Hematopoietic multipotent progenitor cell (in vitro differentiated cells): Measurements from ENCODE around the gene CCRL2. TPM values are rescaled to one million over a fixed set of nuclear protein-coding genes. Genes with fewer than 3 reads are reported as not detected.
"Not testable (repeated sequence)": the region's sequence is repeated elsewhere in the genome, so short reads cannot be mapped to it uniquely, and the experiment has no call there.

Source experiments
- DNase-seq, 3 donors: peaks; one replicate each; pipeline ENCODE4 v3.0.0-alpha.2; 2011 to 2015; ENCODE audit warnings: low read depth in 2 of 3, low spot score in 2 of 3
- total RNA-seq: library from RNA; depleted of rRNA; stranded (reverse); fragments of >200 nt; gene quantifications from one replicate; pipeline ENCODE4 v1.2.3, GENCODE V29; 2012

CCRL2 gene
- total RNA-seq, 1 donor: 7.0 TPM

DNA sequence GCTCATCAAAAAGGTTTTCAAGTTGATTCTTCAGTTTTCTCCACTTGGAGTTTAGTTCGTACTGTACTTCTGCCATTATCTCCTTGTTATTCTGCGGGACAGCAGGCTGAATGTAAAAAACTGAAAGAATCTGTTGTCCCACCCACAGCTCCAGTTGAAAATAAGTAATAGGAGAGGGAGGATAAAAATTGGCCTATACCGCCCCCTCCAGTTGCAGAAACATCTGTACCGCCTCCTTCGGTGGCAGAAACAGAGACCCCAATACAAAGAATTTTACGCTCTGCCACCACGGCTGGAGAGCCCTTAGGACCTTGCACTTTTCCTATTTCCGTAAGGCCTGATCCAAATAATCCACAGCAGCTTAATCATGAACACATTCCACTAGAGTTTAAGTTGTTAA, 20.3 kb downstream of the CCRL2 start:
- not testable (repeated sequence) for DNase-seq

DNA sequence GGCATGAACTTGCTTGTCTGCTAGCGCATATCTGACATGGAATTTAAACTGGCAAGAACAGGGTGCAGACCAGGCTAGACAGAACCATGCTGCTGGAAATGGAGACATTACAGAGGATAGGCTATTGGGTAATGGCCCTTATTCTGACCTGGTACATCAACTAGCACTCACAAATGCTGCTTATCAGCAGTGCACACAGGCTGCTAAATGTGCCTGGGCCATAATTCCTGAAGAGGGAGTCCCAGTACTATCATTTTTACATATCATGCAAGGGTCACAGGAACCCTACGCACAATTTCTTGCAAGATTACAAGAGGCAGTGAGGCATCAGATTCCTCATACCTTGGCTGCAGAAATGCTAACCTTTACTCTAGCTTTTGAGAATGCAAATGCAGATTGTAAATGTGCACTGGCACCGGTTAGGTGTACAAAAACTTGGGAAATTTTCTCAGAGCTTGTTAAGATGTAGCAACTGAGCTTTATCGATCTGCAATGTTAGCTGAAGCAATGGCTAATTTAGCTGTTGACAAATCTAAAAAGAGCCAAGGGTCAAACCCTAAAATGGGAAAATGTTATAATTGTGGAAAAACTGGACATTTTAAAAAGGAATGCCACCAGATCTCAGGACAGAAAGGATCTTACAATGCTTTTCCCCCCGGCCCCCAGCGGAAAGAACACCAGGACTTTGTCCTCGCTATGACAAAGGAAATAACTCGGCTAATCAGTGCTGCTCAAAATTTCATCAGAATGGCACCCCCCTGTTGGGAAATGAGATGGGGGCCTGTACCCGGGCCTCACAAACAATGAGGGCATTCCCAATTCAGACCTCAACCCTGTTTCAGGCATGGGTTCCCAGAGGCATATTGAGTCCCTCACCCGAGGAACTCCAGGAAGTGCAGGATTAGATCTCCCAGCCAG, 21.1 kb downstream of the CCRL2 start:
- DNase-seq: peak in 1 of 3 donors; percentile 36

DNA sequence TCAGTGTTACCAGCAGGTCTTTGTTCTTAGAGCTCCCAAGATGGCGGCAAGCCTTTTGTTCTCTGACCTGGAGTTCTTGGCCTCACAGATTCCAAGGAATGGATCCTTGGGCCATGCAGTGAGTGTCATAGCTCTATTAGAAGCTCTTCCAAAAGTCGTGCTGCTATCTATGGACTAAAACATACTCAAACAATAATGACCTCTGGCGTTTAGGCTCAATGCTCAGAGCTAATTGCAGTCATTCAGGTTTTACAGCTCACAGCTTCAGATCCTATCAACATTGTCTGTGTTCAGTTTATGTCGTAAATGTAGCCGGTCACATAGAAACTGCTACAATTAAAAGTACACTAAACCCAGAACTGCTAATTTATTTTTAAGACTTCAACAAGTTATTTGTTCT, 22.2 kb downstream of the CCRL2 start:
- DNase-seq: no peak

DNA sequence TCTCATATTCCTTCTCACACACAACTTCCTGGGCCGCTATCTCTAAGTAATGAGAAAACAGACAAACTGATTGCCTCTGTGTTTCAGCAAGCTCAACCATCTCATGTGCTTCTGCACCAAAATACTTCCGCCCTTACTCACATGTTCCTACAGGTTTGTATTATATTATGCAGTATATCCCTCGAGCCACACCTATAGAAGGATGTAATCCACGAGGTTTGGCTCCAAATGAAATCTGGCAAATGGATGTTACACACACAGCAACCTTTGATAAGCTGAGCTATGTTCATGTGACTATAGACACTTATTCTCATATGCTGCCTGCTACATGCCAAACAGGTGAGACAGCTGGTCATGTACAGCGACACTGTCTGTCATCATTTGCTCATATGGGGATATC, 22.6 kb downstream of the CCRL2 start:
- no peak for DNase-seq

DNA sequence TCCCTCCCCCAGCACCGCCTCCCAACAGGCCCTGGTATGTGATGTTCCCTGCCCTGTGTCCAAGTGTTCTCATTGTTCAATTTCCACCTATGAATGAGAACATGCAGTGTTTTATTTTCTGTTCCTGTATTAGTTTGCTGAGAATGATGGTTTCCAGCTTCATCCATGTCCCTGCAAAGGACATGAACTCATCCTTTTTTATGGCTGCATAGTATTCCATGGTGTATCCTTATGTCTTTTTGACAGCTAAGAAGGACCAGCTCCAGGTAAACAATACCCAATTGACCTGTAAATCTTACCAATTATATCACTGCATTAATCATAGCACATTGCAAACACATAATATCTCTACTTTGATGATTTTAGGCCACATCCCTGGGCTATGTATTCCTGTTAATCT, 23.8 kb downstream of the CCRL2 start:
- DNase-seq: not testable (repeated sequence)

DNA sequence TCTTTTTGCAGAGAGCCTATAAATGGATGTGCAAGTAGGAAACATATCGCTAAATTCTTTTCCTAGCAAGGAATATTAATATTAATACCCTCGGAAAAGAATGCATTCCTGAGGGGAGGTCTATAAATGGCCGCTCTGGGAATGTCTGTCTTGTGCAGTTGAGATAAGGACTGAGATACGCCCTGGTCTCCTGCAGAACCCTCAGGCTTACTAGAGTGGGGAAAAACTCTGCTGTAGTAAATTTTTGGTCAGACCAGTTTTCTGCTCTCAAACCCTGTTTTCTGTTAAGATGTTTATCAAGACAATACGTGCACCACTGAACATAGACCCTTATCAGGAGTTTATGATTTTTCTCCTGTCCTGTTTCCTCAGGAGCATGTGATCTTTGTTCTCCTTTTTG, 24.8 kb downstream of the CCRL2 start:
- DNase-seq: not testable (repeated sequence)

DNA sequence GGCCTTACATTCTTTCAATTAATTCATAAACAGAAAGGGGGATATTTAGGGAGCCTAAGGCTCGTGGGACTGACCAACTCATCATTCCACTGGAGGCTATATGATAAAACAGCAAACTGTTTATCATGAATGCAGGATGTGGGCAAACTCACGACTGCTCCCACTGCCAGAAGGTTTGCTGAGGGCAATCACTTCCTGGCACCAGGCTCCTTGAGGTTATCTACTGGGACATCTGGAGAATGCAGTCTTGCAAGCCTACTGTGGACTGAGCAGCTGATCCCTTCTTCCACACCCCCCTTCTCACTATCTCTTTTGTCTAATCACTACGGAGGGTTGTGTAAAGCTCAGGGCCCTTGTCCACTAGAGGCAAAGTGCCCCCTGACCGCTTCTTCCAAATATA, 26.1 kb downstream of the CCRL2 start:
- peak in 1 of 3 donors; percentile 46 for DNase-seq

DNA sequence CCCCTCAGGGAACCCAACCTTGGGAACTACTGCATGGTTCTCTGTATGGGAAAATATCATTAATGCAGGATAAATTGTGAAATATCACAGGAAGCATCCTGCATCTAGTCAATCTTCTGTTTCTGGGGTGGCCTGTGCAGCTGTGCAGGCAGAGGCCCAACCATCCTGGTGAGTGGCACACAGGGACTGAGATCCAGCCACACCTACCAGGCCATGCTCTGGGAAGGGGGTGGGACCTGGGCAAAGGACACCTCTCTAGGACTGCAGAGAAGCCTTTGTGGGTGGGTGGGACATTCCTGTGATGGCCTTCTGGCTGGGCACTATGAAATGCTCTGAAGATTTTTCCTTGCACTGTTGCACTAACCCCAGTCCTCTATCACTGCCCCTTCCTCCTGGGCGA, 26.8 kb downstream of the CCRL2 start:
- DNase-seq: no peak

DNA sequence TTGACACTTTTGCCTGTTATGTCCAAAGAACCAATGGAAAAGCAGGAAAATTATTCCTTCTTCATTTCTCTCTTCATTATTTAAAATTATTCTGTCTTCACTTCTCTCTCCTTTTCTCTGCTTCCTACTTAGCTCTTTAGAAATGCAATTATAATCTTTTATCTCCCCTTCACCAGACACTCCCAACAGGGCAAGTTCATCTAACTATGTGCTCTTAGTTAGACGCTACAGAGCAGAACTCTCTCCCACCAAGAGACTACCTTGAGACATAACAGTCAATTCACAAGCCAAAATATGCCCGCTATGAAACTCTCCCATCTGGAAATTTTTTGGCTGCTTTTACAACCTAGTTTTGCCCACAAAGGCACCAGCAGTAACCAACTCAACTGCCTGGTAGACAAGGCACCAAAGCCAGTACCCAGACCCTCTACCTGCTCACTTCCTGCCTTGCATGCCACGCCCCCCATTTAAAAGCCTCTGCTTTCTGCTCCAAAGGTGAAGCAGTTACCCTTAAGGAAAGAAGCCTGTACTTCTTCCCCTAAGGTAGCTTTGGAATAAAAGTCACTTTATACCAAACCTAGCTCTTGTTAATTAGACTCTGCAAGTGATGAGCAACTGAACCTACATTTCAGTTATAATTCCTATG, 28.1 kb downstream of the CCRL2 start:
- no peak for DNase-seq

DNA sequence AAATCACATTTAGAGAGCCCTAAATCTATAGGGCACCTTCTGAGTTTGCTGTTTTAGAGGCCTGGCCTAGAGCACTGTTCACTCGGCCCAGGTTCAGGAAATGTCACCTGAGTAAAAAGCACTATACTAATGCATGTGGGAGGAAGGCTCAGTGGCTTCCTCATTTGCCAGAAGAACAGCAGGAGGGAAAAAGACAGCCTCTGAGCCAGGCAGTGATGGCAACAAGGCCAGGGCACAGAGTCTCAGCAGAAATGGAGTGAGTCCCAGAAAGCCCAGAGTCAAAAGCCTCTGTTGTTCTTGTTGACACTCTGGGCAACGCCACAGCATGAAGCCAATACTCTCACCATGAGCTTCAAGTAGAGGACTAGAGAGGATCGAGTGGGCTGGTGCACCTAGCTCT, 31.8 kb downstream of the CCRL2 start:
- no peak for DNase-seq

DNA sequence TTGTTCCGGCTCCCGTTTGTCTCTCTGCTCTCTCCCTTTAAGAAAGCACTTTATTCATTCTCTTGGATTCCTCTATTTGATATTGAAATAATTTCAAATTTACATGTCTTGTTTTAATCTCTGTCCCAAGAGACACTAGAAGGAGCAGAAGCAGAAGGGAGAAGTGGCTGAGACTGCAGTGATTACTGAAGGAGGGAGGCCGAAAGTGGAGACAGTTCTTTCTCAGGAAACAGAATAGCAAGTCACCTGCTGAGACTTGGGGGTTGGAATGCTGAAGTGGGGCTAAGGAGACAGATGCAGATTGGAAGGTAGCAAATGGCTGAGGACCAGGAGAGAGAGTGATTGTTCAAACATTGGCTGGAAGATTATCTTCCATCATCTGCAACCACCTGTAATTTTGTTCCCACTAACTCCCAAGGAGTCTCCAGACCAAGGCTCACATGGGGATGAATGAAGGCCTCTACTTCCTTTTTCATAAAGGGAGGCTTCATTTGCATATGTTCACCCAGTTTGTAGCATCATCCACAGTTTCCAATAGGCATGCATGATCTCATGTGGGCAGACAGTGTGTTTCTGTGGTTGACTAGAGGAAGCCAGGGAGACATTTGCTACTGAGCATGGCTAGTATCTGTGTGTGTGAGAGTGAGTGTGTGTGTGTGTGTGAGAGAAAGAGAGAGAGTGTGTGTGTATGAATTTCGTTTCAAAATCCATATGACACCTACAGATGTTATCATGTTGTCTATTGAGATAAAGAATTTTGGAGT, 33.7 kb downstream of the CCRL2 start:
- DNase-seq: peak in 2 of 3 donors; percentile 56 to 82

DNA sequence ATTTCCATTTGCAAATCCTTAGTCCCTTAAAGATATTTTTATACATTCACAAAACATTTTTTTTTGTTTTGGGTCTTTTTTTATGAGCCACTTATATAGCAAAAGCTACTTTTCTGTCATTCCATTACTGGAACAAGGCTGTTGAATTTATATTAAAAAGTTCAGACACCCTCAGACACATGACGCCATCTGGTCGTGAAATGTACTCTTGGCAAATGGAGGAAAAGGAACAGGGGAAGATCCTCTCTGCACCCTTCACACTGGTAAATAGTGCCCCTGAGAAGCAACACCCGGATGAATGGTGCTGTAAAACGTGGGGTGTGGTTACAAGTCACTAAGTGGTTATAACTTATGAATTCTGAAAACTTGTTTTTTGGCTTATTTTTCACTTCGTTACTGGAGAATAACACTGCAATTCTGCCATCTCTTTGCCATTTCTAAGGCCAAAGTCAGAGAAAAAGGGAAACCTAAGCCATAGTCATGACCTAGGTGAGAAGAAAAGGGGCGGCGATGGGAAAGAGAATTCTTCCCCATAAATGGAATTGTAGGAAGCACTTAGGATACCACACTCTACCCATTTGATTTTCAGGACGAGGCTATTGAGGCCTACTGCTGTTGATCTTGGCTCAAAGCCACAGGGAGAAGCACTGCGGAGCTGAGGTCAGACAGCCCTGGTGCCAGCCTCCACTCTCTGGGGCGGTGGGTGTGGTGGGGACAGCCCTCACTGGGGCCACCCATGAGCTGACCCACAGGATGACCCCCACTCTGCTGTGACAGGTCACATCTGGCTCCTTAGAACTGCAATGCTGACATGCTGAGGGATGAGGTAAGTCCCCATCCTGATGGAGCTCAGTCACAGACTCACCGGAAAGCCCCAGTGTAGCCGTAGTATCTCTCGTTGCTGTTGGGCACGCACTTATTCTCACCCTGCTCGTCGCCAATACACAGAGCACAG, 35.8 kb downstream of the CCRL2 start:
- DNase-seq: peak in 2 of 3 donors; percentile 3 to 44

DNA sequence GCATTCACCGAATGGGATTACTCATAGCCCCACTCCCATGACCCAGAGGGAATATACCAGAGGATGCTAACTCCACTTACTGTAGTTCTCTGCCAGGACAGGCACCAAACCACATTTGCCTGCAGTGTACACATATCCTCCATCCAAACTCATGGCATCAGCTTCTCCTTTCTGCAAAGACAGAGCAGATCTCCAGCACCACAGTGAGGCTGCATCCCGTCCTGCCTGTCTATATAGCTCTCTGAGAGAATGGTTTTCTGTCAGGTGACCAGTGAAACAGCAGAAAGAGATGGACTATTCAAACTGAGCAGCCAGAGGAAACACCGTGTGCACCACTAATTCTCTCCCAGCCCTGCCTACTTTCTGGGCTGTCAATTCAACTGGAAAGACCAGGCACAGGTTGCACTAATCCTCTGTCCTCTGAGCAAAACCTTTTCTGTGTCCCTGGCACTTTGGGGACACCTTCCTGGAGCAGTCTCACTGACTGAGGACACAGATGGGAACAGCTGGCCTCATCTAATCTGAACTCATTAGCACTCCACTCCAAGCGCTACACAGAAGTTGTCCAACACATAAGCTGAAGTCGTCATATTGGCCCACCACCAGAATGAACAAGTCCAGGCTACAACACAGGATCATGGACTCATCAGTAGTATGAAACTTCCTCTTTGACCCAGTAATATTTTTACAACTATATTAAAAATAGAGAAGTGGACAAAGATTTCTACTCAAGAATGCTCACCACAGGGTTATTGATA, 40.3 kb downstream of the CCRL2 start:
- peak in 2 of 3 donors; percentile 38 to 77 for DNase-seq

DNA sequence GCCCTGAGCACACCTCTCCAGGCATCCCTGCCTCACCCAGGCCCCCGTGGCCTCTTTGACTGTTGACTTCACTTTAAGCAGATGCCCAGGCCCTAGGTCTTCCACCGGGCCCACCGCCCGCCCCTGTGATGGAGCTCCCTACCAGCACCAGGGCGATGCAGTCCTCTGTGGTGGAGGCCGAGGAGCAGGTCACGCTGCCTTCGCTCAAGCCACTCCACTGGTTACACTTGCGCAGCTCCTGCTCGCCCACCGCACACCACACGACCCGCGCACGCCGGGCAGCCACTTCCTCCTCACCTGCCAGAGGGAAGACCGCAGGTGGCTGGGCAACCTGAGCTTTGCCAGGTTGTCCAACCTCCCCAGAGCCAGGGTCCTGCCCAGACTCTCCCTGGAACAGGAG, 41.7 kb downstream of the CCRL2 start:
- DNase-seq: no peak

DNA sequence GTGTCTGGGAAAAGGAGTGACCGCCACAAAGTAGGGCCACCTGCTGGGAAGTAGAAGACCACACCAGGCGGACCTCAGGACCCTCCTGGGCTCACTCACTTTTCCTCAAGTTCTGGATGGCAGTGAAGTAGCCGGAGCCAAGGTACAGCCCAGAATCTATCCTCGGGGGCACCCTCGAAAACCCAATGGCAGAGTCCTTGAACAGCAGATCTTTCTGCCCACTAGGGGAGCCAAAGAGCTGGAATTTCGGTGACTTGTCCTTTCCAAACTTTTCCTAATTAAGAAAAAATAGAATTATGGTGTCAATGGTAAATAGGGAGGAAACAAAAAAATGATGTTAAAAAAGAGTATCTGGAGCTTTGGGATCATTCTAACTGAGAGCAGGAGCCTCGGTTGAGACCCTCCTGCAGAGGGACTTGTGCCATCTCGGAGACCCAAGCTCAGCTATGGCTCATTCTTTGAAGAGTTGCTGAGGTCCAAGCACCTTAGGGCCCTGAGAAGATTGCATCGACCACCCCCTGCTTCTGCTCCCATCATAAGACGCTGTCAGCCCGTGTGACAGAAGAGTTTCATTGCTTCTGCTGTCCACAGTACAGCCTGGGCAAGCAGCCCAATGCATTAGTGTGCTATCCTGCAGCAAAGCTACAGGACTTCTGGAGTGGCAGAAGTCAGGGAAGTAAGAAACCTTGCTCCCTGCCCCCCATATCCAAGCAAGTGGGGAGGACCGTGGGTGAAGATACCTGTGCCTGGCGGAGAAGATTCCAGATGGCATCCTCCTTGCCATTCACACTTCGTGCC, 42.9 kb downstream of the CCRL2 start:
- DNase-seq: no peak

DNA sequence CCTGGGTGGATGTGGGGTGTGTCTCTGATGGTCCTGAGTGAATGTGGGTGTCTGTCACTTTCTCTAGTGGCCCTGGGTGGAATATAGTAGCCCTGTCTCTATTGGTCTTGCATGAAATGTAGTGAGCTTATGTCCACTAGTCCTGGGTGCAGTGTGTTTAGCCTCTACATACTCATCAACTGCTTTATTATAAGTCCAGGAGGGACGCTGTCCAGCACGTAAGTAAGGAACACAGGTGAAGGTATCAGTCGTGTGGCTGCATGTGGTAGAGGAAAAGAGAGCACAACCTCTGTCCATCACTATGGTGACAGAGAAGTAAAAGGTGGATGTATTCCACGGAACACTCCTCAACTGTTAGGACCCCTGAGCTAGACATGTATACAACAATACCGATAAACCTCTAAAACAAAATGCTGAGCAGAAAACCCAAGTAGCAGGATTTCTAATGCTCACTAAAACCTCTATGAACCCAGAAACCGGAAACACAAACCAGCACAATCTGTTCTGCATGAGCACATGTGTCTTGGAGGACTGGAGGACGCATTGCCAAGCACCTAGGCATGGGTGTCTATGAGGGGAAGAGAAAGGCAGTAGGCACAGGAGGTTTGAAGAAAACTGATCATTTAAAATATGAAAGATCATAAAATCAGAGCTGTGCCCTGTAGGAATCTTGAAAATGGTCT, 46.6 kb downstream of the CCRL2 start:
- DNase-seq: no peak

DNA sequence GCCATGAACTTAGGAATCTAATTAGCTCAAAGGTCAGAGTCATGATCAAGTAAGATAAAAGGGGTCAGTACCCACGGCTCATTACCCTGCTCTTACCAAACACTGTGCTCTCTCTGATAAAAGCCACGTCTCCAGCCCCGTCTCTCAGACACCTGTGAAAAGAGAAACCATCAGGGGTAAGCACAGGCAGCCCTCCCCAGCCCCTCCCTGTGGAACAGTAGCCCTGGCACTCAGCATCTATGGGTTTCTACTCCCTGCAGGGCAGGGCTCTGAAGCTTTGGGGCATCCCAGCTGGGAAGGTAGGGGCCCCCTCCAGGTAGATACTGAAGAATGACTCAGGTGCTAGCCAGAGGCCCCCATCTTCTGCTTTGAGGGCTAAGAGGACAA, 47.1 kb downstream of the CCRL2 start:
- DNase-seq: no peak

DNA sequence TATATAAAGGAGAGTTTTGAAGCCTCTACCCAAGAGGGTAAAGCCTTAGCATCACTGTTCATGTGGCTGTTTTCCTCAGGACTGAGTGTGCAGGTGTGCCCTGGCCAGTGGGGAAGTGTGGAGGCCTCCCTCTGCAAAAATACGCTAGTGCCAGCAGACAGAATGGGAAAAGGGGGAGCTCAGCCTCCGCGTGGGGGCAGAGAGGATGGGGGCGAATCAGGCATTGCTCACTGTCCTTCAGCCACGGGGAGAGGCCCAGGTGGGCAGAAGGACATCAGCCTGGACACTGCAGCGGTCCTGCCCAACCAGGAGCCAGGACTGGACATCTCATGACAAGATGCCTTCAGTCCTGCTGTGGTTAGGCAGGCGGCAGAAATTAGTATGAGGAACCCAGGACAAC, 47.5 kb downstream of the CCRL2 start:
- DNase-seq: no peak
